RPMI7951 (cell line): ENCODE data around the gene KRT222. TPM values are rescaled to one million over a fixed set of nuclear protein-coding genes. Genes with fewer than 3 reads are reported as not detected.

Source experiments
- DNase-seq: peaks from one replicate; pipeline ENCODE4 v3.0.0-alpha.2; 2012; ENCODE audit warnings: low read depth
- total RNA-seq: library from RNA; depleted of rRNA; stranded (reverse); fragments of >200 nt; shearing (Covaris generic); gene quantifications from 2 replicates; pipeline ENCODE4 v1.2.3, GENCODE V29; 2014; rRNA removed

The KRT222 gene
- not detected in 2 replicates for total RNA-seq

GRCh38 chr17:40664582-40665333, at the start of gene KRT222:
Gene KRT222, minus strand, starts transcription at chr17:40665177. Its CDS starts 78 bp downstream, at chr17:40665099.
- DNase-seq: no peak

GRCh38 chr17:40714473-40714872, 49.5 kb upstream of the KRT222 start:
- peak; percentile 15 for DNase-seq

- DNase-seq: peak; percentile 19
These were observed 42.8 kb upstream of the KRT222 start for GRCh38 chr17:40707745-40708144.

GRCh38 chr17:40705584-40705983, 40.6 kb upstream of the KRT222 start:
- DNase-seq: no peak

GRCh38 chr17:40703652-40704051, 38.7 kb upstream of the KRT222 start, which contains the start of gene KRT24:
Gene KRT24, minus strand, starts transcription at chr17:40703752. Its CDS starts 59 bp downstream, at chr17:40703693.
- no peak for DNase-seq

GRCh38 chr17:40702271-40702670, 37.3 kb upstream of the KRT222 start:
- DNase-seq: no peak

- no peak for DNase-seq
These were observed 34.9 kb upstream of the KRT222 start for GRCh38 chr17:40699853-40700252.

GRCh38 chr17:40699371-40699770, 34.4 kb upstream of the KRT222 start:
- no peak for DNase-seq

GRCh38 chr17:40697297-40697696, 32.3 kb upstream of the KRT222 start:
- no peak for DNase-seq

GRCh38 chr17:40696651-40697072, 31.7 kb upstream of the KRT222 start:
- DNase-seq: peak; percentile 73

GRCh38 chr17:40695874-40696472, 31.0 kb upstream of the KRT222 start:
- no peak for DNase-seq

GRCh38 chr17:40694584-40694983, 29.6 kb upstream of the KRT222 start:
- DNase-seq: no peak

GRCh38 chr17:40687106-40687505, 22.1 kb upstream of the KRT222 start:
- no peak for DNase-seq

- no peak for DNase-seq
These were observed 21.2 kb upstream of the KRT222 start for GRCh38 chr17:40686192-40686591.

- DNase-seq: no peak
These were observed 16.0 kb upstream of the KRT222 start for GRCh38 chr17:40680998-40681397.

- DNase-seq: no peak
These were observed 14.5 kb upstream of the KRT222 start for GRCh38 chr17:40679523-40679907.

- DNase-seq: no peak
These were observed 14.0 kb upstream of the KRT222 start for GRCh38 chr17:40678902-40679522.

GRCh38 chr17:40675905-40676304, 10.9 kb upstream of the KRT222 start:
- no peak for DNase-seq

GRCh38 chr17:40672654-40673053, 7.7 kb upstream of the KRT222 start:
- no peak for DNase-seq

- DNase-seq: no peak
These were observed 6.3 kb upstream of the KRT222 start for GRCh38 chr17:40671282-40671681.

GRCh38 chr17:40666331-40666730, 1.4 kb upstream of the KRT222 start:
- DNase-seq: no peak

- no peak for DNase-seq
These were observed 1.7 kb downstream of the KRT222 start for GRCh38 chr17:40663252-40663651.

- no peak for DNase-seq
These were observed 5.1 kb downstream of the KRT222 start for GRCh38 chr17:40659911-40660310.
